Glomerular endothelial cell (primary cell): Measurements from ENCODE around the gene MYH6. TPM values are rescaled to one million over a fixed set of nuclear protein-coding genes. Genes with fewer than 3 reads are reported as not detected.
"Not testable (repeated sequence)": the region's sequence is repeated elsewhere in the genome, so short reads cannot be mapped to it uniquely, and the experiment has no call there.

ENCODE experiments used
- DNase-seq: peaks from one replicate; pipeline ENCODE4 v3.0.0-alpha.2; 2011; ENCODE audit warnings: low read depth, low spot score; ENCODE audit errors: extremely low read depth
- total RNA-seq: library from RNA; depleted of rRNA; stranded (reverse); fragments of >200 nt; gene quantifications from 2 replicates; pipeline ENCODE4 v1.2.3, GENCODE V29; 2015

The MYH6 gene
- total RNA-seq, 1 donor from 2014 or later: not detected

GRCh38 chr14:23399591-23399990 lies 8.5 kb downstream of the MYH6 start:
- no peak for DNase-seq

GRCh38 chr14:23399136-23399535 lies 8.9 kb downstream of the MYH6 start:
- DNase-seq: no peak

GRCh38 chr14:23398348-23398747 lies 9.7 kb downstream of the MYH6 start:
- no peak for DNase-seq

GRCh38 chr14:23396781-23397407 lies 11.2 kb downstream of the MYH6 start:
- DNase-seq: no peak

- DNase-seq: no peak
These were observed 11.9 kb downstream of the MYH6 start for GRCh38 chr14:23396126-23396525.

- DNase-seq: no peak
These were observed 15.5 kb downstream of the MYH6 start for GRCh38 chr14:23392613-23393012.

GRCh38 chr14:23389871-23390270 lies 18.2 kb downstream of the MYH6 start:
- DNase-seq: not testable (repeated sequence)

- DNase-seq: no peak
These were observed 18.7 kb downstream of the MYH6 start for GRCh38 chr14:23389396-23389795.

- no peak for DNase-seq
These were observed 19.1 kb downstream of the MYH6 start for GRCh38 chr14:23388996-23389395.

GRCh38 chr14:23387916-23388882 lies 19.9 kb downstream of the MYH6 start:
- DNase-seq: no peak

GRCh38 chr14:23386999-23387398 lies 21.1 kb downstream of the MYH6 start:
- DNase-seq: no peak

- DNase-seq: not testable (repeated sequence)
These were observed 21.8 kb downstream of the MYH6 start for GRCh38 chr14:23386266-23386657.

- no peak for DNase-seq
These were observed 22.3 kb downstream of the MYH6 start for GRCh38 chr14:23385642-23386265.

- no peak for DNase-seq
These were observed 22.8 kb downstream of the MYH6 start for GRCh38 chr14:23385244-23385641.

GRCh38 chr14:23384364-23385080 lies 23.6 kb downstream of the MYH6 start:
- no peak for DNase-seq

GRCh38 chr14:23382731-23383440 lies 25.2 kb downstream of the MYH6 start:
- DNase-seq: no peak

GRCh38 chr14:23382276-23382675 lies 25.8 kb downstream of the MYH6 start:
- no peak for DNase-seq

- no peak for DNase-seq
These were observed 26.2 kb downstream of the MYH6 start for GRCh38 chr14:23381871-23382270.

- DNase-seq: no peak
These were observed 27.1 kb downstream of the MYH6 start for GRCh38 chr14:23380976-23381375.

- no peak for DNase-seq
These were observed 27.7 kb downstream of the MYH6 start for GRCh38 chr14:23380197-23380914.
